Left ventricle myocardium inferior (tissue), 1 donor: ENCODE measurements around the gene PCNA. TPM values are rescaled to one million over a fixed set of nuclear protein-coding genes. Genes with fewer than 3 reads are reported as not detected.

Experiments used
- DNase-seq: peaks from one replicate; pipeline ENCODE4 v3.0.0-alpha.2; 2020
- H3K27ac ChIP-seq: fragments of 200-600 bp; replicated peaks from 2 replicates; pipeline ENCODE4 v1.8.0; 2021
- H3K27me3 ChIP-seq: fragments of 200-600 bp; 2 replicates; pipeline ENCODE4 v1.8.0; 2021; ENCODE audit warnings: low read depth
- H3K36me3 ChIP-seq: fragments of 200-600 bp; 2 replicates; pipeline ENCODE4 v1.8.0; 2021
- H3K4me1 ChIP-seq: fragments of 200-600 bp; 2 replicates; pipeline ENCODE4 v1.8.0; 2021
- H3K4me3 ChIP-seq: fragments of 200-600 bp; 2 replicates; pipeline ENCODE4 v1.8.0; 2021; ENCODE audit warnings: mild to moderate bottlenecking, moderate library complexity
- H3K9me3 ChIP-seq: fragments of 200-600 bp; replicated peaks from 2 replicates; pipeline ENCODE4 v1.8.0; 2021
- CTCF ChIP-seq: fragments of 200-600 bp; IDR thresholded peaks from 2 replicates; pipeline ENCODE4 v1.8.0; 2021; ENCODE audit warnings: antibody characterized with exemption, mild to moderate bottlenecking, borderline replicate concordance
- intact Hi-C: fragments of 100-400 bp; cut with micrococcal nuclease; formaldehyde crosslinking; loops from one replicate; pipeline ENCODE4 v1.11.0; 2022
- total RNA-seq: library from RNA; stranded (reverse); fragmentation: NEBNext Ultra II Directional; extraction: Animal tissue kit (Norgen Biotek cat#: 25700); gene quantifications from one replicate; pipeline ENCODE4 v1.2.1, GENCODE V29; 2021
- donor health status: DM: no; HTN: yes; CAD: no; lungs with severe emphysema.

Gene PCNA
- total RNA-seq, 1 donor from 2014 or later = 28.0 TPM

DNA sequence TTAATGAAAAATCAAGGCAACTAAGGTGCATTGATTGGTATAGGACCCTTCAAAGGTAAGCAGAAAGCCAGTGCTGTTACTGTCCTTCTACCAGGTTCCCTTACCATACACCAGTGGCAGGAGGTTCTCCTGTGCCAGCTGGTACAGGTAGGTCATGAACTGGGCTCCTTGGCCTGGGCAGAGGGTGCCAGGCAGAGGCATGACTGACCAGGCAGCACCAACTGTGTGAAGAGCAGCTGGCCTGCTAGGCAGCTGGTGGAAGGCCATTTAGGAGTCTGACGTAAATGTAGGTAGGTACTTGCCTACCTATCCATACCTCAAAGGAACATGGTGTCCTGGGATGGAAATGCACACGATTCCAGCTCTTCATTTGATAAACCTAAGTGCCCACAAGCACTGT, 23.3 kb downstream of the PCNA start:
- Histone ChIP-seq H3K27ac (no peak overlapping the region), H3K27me3 (no peaks in the 10 kb centered on the region), H3K4me3 (no peak overlapping the region), H3K36me3 (peaks cover 48% of the 10 kb centered on the region), H3K4me1 (no peaks in the 10 kb centered on the region), H3K9me3 (no peaks in the 10 kb centered on the region)
- DNase-seq = no peak
- TF ChIP-seq CTCF = no peak
- intact Hi-C loops = no loop called here

DNA sequence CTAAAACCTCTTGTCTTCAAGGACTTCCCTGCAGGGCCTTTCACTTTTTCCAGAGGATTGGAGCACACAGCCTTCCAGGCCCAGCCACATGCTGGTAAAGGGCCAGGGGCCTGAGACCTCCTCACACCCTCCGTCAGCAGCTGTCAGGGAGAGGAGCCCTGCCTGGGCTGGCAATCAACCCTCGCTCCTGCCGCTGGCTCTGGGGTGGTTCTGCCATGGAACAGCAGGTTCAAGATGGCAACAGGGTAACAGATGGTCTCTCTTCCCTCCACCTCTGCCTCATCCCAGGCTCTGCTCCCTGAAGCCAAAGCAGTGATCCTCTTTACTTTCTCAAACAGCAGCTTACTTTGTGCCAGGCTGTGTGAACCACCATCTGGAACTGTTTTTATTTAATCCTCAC, 23.8 kb downstream of the PCNA start:
- no peaks in the 10 kb centered on the region for H3K27me3 ChIP-seq
- H3K4me1 ChIP-seq = no peaks in the 10 kb centered on the region
- H3K36me3 ChIP-seq = peaks cover 43% of the 10 kb centered on the region
- DNase-seq = no peak
- no peak overlapping the region for H3K4me3 ChIP-seq
- TF ChIP-seq CTCF = no peak
- H3K9me3 ChIP-seq = no peaks in the 10 kb centered on the region
- intact Hi-C loops = no loop called here
- H3K27ac ChIP-seq = no peak overlapping the region

- H3K36me3 ChIP-seq = peaks cover 41% of the 10 kb centered on the region
Measured at GRCh38 chr20:5095454-5095853, 24.3 kb downstream of the PCNA start.

GRCh38 chr20:5092765-5093339, 26.9 kb downstream of the PCNA start:
- Histone ChIP-seq H3K36me3 (peaks cover 26% of the 10 kb centered on the region), H3K27ac (no peak overlapping the region), H3K4me1 (peaks cover 5% of the 10 kb centered on the region), H3K9me3 (no peaks in the 10 kb centered on the region), H3K4me3 (no peak overlapping the region), H3K27me3 (no peaks in the 10 kb centered on the region)
- intact Hi-C loops = no loop called here
- no peak for TF ChIP-seq CTCF
- DNase-seq = no peak

More at GRCh38 chr20:5095454-5095853, 24.3 kb downstream of the PCNA start:
- no peak for DNase-seq
- Histone ChIP-seq H3K27ac (no peak overlapping the region), H3K4me1 (no peaks in the 10 kb centered on the region), H3K9me3 (no peaks in the 10 kb centered on the region), H3K4me3 (no peak overlapping the region), H3K27me3 (no peaks in the 10 kb centered on the region)
- intact Hi-C loops = no loop called here
- no peak for TF ChIP-seq CTCF

- no peaks in the 10 kb centered on the region for H3K27me3 ChIP-seq
- no peak overlapping the region for H3K27ac ChIP-seq
- TF ChIP-seq CTCF = no peak
- peaks cover 5% of the 10 kb centered on the region for H3K4me1 ChIP-seq
- H3K9me3 ChIP-seq = no peaks in the 10 kb centered on the region
- intact Hi-C loops = no loop called here
- no peak for DNase-seq
- H3K4me3 ChIP-seq = no peak overlapping the region
- H3K36me3 ChIP-seq = peaks cover 26% of the 10 kb centered on the region
Measured at GRCh38 chr20:5091902-5092301, 27.9 kb downstream of the PCNA start.
